GM21360 (cell line): Measurements from ENCODE around the gene TMEM63B.

Source experiments
- ATAC-seq: cut with Tn5 transposase; IDR thresholded peaks from one replicate; pipeline ENCODE4 v1.9.1; 2021; ENCODE audit warnings: mild to moderate bottlenecking, moderate library complexity; ENCODE audit not compliant: unreplicated experiment

TMEM63B gene

DNA sequence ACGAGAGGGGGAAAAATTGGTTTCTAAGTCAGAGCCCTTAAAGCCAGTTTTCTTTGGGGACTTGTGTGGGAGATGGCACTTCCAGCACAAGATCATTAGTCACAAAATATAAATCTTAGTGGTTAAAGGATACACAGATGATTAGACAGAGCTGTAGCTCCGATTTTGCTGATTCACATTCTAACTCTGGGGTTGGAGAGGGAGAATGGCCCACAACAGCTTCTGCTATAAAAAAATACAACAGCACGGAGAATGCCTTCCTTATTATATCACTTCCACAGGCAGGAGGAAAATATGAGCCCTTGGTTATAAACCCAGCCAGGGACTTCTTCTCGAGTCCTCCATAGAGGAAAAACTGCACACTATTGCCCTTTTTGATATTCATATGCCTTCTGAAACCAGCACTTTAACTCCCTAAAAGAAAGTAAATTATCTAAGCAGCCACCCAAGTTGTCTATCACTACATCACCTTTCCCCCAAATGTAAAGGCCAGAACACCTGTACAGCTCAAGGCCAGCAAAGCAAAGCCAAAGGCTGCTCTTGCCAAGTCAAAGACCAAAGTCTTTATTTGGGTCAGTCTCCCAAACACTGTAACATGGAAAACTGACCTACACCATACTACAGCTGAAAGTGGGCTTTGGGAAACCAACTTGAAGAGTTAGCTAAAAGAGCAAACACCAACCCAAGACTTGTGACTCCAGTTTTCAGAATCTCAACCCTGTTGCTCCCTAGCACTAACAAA, 10.5 kb upstream of the TMEM63B start:
- ATAC-seq, result no peak

- no peak for ATAC-seq
Measured at GRCh38 chr6:44117397-44118128, 9.8 kb upstream of the TMEM63B start.

DNA sequence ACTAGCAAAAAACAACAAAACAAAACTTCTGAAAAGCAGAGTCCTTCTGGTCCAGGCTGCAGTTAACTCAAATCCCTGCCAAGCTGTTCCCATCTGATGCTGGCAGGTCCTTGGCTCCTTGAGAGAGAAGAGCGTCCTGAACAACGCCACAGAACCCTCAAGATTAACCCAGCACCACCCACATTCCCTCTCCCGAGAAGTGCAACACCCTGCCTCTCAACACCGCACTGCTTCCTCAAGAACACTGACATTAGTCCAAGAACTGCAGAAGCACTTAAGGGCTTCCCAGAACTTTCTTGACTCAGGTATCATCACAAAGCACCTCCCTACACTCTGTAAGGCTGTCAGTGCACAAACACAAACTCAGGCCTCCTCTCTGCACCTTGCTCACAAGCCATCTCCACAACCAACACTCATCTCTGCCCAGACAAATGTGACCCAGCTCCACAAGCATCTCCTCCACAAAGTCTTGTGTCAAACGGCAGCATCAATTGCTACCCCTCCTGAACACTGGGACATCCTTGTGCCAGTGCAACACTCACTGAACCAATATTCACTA, 7.6 kb upstream of the TMEM63B start:
- no peak for ATAC-seq

DNA sequence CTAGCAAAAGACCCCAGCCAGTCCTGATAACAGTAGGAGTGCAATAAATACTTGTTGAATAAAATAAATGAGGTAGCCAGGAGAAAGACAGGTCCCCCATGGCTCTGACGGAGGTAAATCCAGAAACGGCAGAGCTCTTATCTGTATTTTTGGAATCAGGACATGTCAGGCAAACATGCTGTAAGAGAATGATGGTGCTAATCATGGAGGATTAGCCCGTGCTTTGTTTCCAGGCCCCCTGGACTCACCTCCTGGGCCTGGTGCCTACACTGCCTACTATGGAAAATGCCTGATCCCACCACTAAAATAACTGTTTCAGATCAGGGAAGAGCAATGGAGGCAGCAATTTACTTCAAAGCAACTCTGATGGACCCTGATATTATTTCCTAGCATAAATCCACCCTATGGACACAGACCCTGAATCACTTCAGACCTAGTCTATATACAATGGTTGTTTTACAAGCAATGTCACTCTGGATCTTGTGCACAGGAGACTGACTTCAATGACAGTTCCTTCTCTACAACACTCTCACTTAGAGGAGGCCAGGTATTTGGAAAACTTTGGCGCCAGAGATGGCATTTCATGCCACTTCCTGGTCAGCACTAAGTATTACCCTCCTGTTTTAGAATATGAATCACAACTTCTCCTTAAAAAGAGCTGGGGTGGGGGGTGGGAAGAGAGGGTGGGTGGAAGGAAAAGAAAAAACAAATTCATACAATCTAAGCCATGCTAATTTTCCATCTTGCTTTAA, 6.5 kb upstream of the TMEM63B start:
- no peak for ATAC-seq

DNA sequence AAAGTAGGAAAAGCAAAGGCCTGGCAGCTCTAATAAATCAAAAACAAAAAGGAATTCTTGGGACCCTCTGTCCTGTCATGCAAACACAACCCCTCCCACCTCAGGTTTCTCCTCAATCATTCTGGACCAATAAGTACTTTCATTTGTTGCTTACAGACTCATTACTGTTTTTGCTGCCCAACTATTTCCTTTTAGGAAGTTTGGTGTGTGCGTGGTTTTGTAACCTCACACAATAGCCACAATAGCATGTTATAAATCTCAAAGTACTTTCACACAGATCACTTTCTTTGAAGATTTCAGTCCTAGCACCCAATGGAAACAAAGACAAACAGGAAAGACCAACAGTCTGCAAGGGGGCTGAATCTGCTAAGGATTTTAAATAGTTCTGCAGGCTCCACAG, 4.6 kb upstream of the TMEM63B start:
- ATAC-seq, result no peak

GRCh38 chr6:44123544-44123943, 3.8 kb upstream of the TMEM63B start:
- no peak for ATAC-seq

GRCh38 chr6:44126320-44127149, 819 bp upstream of the TMEM63B start:
- ATAC-seq, result peak; percentile 43

DNA sequence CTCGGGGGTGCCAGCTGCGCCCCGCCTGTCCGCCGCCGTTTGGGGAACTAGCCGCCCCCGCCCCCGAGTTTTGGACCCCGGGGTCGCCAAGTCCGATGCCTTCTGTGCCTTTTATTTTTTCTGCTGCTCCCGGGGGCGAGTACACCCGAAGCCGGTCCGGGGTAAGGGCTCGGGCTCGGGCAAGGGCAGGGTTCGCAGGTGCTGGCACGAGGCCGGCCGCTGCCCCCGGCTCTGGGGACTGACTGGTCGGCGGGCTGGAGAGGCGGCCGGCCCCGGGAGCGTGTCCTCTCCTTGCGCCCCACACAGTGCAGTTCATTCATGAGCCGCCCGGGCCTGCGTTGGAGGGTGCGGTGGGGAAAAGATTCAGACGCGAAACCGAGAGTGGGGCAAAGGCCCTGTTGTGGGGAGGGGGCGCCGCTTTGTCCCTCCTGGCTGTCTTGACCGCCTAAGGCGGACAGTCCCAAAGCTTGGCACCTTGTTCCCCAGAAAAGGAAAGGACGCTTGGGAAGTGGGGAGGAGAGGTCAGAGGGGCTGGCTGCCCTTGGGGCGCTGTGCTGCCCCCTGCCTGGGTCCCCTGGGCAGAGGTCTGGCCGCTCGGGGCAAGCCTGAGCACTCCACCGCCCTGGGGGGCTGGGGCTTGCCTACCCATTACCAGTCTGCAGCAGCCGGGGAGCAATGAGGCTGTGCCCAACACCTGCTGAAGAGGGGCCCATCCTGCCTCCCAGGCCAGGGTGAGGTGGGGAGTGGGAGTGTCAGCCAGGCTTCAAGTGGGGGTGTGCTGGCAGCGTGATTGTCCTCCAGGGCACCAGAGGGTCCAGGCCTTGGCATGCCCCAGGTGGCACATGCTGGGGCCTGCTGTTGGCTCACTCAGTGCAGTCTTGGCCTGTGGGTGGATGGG, 915 bp downstream of the TMEM63B start:
- ATAC-seq, result no peak

DNA sequence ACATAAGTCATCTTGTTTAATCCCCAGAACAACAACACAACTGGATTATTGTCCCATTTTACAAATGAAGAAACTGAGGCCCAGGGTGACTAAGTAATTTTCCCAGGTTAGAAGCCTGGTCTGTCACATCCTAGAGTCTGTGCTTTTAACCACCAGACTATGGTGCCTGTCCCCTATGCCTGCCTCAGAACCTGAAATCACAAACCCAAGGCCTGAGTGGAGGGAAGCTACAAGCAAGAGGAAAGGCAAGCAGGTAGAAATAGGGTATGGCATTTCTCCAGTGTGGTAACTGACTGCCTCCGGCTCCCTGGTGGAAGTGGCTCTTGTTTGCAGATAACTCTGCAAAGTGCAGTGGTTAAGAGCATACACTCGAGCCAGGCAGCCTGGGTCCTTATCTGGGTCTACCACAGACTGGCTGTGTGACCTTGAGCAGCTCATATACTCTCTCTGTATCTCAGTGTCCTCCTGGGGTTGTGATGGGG, 2.5 kb downstream of the TMEM63B start:
- ATAC-seq, result no peak

DNA sequence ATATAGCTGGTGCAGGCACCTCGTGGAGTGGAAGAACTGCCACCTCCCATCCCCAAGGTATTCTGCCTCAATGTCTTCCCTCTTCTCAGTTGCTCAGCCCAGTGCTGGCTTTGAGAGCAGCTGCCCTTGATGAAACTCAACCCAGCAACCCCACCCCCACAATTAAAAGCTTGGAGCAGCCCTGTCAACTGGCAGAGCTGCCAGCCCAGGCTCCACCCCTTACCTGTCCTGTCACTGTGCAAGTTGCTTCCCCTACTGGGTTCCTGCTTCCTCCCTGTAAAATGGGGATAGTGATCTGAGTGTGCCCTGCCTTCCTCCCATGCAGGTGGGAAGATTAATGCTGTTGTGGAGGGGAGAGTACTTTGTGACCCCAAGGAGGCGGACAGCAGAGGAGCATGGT, 4.5 kb downstream of the TMEM63B start:
- no peak for ATAC-seq

GRCh38 chr6:44132476-44132875, 5.1 kb downstream of the TMEM63B start:
- no peak for ATAC-seq

DNA sequence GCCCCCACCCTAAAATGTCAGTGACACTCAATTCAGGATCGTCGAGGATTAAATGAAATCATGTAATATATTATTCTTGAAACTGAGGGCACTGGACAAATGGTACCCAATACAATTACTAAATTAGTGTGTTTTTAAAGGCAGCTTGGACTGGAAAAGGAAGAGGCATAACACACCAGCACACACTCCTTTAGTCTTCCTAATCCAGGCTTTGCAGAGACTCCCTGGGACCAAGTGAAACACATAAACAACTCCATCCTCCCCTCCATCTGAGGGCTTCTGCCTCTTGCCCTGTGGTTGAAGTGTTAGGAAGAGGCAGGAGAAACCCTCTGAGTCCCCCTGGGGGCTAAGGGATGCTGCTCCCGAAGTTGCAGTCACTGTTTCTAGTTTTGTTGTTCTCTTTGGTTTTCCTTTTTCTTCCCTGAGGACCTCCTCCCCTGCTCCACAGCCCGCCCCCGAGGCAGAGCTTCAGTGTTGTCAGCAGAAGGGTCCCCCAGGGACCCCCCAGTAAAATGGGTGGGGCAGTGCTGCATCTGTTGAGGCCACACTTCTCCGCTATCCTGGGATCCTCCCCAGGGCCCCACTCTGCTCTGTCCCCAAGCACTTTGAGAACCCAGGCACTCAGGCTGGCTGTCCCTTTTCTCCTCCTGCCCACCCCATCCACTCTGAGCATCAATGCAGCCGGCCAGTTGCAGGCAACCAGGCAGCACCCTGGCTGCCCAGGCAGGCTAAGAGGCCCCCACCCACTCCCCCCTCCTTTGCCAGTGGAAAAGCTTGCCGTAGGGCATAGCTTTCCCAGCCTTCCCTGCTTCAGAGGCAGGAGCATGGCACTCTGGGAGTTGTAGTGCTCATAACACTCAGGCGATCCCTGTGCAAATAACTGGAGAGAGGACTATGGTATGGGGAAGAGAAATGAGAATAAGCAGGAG, 5.9 kb downstream of the TMEM63B start:
- ATAC-seq, result no peak

- ATAC-seq, result no peak
Measured at GRCh38 chr6:44133981-44134711, 6.8 kb downstream of the TMEM63B start.

- no peak for ATAC-seq
Measured at GRCh38 chr6:44135173-44135758, 7.9 kb downstream of the TMEM63B start.

DNA sequence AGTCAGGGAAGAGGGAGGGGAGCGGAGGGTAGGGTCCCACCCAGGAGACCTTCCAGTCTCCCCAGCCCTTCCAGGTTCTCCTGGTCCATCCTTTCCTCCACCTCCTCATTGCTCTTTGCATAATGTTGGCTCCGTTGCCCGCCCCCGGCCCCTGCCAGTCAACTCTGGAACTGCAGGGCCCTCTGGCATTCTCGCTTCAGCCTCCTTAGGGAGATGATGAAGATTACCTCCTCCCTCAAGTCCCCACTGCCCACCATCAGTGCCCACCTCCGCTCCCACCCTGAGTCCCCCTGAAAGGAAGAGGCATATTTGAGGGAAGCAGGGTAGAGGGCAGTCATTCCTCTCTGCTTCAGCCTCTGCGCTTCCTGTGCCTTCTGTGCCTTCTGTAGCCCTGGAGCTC, 8.5 kb downstream of the TMEM63B start:
- no peak for ATAC-seq

GRCh38 chr6:44138717-44139350, 11.5 kb downstream of the TMEM63B start:
- ATAC-seq, result no peak

DNA sequence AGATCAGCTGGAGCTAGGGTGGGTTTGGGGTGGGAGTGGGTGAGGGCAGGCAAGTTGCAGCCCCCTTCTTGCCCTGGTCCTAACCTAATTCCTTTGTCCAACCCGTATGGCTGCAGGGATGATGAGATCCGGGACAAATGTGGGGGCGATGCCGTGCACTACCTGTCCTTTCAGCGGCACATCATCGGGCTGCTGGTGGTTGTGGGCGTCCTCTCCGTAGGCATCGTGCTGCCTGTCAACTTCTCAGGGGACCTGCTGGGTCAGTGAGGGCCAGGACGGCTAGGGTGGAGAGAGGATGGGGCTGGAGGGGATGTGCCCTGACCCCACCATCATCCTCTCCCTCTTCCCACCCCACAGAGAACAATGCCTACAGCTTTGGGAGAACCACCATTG, 12.0 kb downstream of the TMEM63B start:
- ATAC-seq, result no peak
